ENCODE measurements around the gene BTNL3.

- TF ChIP-seq CTCF (IDR thresholded peaks at IDR 0.05; ENCODE audit: low read depth, low read length, poor library complexity, severe bottlenecking) (no peak), EZH2phosphoT487 (IDR thresholded peaks at IDR 0.05; ENCODE audit: borderline replicate concordance, low read length) (no peak)
These were observed 630 bp upstream of the BTNL3 start for GRCh38 chr5:180988016-180988415.

Data from DOHH2 (cell line).